Mammary epithelial cell (primary cell): ENCODE data around the gene RBM20.

Experiments
- CTCF ChIP-seq, 2 donors: IDR thresholded peaks in 1 of 2; conservative IDR thresholded peaks in 1 of 2; 2 replicates each; pipeline ENCODE4 v1.5.1; 2011 to 2012; ENCODE audit warnings: inconsistent platforms in 2 of 2, low read length in 2 of 2, mild to moderate bottlenecking in 2 of 2, control low read depth in 1 of 2, low read depth in 1 of 2; ENCODE audit not compliant: insufficient read depth in 1 of 2; ENCODE audit errors: extremely low read depth in 1 of 2
- EZH2 ChIP-seq: IDR thresholded peaks from 2 replicates; pipeline ENCODE4 v1.6.1; 2012; ENCODE audit warnings: low read length, inconsistent platforms, borderline replicate concordance

GRCh38 chr10:110783509-110784107 lies 139.5 kb downstream of the RBM20 start:
- TF ChIP-seq CTCF (conservative IDR thresholded peaks at IDR 0.05 in 1 of 2, IDR thresholded peaks at IDR 0.05 in 1 of 2; ENCODE audit: extremely low read depth in 1 of 2, insufficient read depth in 1 of 2, low read depth in 1 of 2, low read length in 2 of 2) (no peak), EZH2 (no peak)
